GM19328 (cell line): Measurements from ENCODE around the gene KCNK3.
"Not testable (repeated sequence)": the region's sequence is repeated elsewhere in the genome, so short reads cannot be mapped to it uniquely, and the experiment has no call there.

Source experiments
- ATAC-seq: cut with Tn5 transposase; IDR thresholded peaks from one replicate; pipeline ENCODE4 v1.9.1; 2021; ENCODE audit warnings: mild to moderate bottlenecking, moderate library complexity; ENCODE audit not compliant: unreplicated experiment

KCNK3 gene

DNA sequence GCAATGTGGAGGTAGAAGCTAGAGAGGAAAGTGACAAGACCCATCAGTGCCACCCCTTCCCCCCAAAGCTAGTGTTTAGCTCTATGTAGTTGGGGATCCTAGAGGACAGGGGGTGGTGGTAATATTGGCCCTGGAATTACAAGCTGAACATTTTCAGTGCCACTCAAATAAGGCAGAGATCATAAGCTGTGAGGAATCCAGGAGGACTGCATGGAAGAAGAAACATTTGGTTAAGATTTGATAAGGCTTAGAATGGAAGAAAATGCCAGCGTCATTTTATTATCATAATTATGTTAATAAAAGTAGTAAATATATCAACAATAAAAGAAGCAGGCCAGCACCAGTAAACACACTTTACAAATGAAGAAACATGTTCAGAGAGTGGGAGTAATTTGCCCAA lies 33.7 kb downstream of the KCNK3 start:
- no peak for ATAC-seq

DNA sequence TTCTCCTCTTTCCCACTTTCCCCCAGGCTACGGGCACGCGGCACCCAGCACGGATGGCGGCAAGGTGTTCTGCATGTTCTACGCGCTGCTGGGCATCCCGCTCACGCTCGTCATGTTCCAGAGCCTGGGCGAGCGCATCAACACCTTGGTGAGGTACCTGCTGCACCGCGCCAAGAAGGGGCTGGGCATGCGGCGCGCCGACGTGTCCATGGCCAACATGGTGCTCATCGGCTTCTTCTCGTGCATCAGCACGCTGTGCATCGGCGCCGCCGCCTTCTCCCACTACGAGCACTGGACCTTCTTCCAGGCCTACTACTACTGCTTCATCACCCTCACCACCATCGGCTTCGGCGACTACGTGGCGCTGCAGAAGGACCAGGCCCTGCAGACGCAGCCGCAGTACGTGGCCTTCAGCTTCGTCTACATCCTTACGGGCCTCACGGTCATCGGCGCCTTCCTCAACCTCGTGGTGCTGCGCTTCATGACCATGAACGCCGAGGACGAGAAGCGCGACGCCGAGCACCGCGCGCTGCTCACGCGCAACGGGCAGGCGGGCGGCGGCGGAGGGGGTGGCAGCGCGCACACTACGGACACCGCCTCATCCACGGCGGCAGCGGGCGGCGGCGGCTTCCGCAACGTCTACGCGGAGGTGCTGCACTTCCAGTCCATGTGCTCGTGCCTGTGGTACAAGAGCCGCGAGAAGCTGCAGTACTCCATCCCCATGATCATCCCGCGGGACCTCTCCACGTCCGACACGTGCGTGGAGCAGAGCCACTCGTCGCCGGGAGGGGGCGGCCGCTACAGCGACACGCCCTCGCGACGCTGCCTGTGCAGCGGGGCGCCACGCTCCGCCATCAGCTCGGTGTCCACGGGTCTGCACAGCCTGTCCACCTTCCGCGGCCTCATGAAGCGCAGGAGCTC lies 35.4 kb downstream of the KCNK3 start:
- no peak for ATAC-seq

DNA sequence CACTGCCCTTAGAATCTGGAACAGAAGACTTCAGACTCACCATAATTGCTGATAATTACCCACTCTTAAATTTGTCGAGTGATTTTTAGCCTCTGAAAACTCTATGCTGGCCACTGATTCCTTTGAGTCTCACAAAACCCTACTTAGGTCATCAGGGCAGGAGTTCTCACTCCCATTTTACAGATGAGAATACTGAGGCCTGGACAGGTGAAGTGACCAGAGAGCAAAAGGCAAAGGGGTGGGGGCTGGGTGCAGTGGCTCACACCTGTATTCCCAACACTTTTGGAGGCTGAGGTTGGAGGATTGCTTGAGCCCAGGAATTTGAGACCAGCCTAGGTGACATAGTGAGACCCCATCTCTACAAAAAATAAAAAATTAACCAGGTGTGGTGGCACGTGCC lies 36.8 kb downstream of the KCNK3 start:
- ATAC-seq: no peak

DNA sequence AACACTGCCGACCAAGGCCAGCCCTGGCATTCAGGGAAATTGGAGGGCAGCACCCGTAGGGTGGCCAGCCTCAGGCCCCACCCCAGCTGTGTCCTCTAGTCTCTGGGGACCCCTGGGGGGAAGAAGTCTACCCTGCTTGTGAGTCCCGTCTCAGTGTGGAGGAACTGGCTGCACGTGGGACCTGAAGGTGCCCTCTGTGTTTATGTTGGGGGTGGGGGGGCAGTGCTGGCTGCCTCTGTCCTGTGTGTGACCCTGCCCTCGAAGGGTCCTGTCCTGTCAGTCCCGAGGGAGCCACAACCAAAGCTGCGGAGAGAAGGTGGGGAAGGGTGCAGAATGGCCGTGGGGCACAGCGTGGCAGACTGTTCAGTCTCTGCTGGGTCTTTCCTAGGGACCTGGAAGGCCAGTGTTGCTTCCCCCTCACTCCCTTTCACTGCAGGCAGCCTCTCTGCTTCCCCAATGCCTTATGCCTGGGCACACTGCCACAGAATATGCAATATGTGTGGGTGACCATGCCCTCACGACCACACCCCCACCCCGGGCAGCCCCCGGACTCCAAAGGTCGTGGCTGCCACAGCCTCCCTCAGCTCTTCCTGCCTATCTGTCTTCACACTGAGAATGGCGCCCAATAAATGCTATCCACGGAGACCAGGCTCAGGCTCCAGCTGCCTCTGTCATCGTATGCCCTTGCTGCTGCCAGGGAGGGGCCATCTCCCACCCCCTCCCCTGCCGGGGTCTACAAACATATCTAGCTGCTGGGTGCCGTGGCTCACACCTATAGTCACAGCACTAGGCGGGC lies 38.2 kb downstream of the KCNK3 start:
- no peak for ATAC-seq

DNA sequence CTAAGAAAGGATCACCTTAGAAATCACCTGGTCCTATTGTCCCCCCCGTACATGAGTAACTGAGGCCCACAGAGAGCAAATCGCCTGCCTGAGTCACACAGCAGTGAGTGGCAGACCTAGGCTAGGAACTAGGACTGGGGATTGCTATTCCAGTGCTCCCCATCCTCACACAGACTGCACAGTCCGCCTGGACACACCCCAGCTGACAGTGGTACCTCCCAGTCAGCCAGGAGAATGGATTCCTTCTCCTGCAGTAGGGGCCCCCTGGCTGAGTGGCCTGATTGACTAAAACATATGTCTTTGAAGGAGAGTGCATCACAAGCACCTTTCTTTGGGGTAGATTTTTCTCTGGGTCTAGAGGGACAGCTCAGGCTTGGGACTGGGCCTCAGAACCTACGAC lies 39.2 kb downstream of the KCNK3 start:
- no peak for ATAC-seq

DNA sequence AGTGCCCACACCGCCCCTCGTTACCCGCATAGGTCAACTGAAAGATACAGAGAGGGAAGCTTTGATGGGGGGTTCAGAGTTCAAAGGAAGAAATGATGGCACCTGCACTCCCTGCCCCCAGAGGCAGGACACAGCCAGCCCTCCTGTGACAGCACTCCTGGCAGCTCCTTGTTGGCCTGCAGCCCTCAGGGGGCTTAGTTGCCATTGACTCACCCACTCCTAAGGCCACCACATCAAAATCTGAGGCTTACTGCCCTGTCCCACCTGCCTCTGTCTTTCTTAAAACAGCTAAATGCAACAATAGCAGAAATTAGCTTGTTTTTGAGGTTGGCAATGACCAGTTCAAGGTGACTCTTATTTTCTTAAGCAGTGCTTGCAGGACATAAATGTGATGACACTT lies 39.9 kb downstream of the KCNK3 start:
- ATAC-seq: no peak

DNA sequence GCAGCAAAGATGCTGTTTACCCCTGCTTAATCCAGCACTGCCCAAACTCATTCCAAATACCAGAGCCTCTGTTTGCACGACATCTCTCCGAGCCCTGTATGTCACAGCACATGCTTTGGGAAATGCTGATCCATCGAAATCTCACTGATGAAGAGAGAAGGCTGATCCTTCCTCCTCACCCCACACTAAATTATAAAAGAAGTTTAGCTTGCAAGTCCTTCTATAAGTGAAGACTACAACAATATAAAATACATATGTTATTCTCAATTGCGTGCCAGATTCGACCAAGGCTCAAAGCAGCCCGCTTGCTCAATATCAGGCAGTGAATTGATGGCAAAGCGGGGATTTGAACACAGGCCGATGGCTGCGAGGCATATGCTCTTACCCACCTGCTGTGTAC lies 40.9 kb downstream of the KCNK3 start:
- ATAC-seq: no peak

DNA sequence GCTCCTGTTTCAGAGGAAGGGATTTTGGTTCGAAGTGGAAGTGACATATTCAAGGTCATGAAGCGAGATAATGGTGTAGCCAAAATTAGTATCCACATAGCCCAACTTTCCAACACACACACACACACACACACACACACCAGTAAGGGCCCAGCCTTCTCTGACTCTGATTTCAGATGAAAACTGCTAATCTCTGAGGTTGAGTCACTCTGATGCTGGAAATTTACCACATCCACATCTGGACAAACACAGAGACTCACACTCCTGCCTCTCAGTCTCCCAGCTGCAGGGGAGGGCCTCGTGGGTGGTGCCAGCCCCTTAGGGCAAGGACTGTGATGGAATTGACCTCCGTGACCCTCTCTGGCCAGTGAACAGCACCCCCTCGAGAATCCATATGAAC lies 42.6 kb downstream of the KCNK3 start:
- no peak for ATAC-seq

DNA sequence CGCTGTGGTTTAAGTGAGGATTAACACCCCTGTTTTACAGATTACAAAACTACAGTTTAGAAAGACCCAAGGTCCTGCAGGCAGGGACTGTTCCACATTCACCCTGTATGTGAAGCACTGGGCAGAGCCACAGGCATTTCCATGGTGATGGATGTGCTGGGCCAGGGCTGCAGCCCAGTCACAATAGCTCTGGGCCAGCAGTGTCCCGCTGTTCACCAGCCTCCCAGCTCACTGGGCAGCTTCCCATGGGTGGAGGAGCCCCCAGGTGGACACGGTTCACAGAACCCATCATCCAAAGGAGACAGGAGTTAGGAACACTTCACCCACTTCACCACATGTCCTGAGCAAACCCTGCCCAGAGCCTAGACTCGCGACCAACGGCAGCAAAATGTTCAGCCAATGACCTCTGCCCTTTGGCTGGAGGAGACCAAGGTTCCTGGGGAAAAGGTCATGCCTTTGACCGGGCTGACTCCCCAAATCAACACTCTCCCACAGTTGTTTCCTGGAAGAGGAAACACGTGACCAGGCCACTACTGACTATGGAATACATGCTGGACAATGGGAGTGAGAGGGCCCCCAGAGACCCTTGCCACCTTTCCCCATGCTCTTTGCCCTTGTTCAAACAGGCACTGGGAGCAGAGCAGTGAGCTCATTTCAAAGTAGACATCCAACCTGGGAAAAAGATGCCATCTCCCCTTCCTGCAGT lies 43.5 kb downstream of the KCNK3 start:
- ATAC-seq: no peak

DNA sequence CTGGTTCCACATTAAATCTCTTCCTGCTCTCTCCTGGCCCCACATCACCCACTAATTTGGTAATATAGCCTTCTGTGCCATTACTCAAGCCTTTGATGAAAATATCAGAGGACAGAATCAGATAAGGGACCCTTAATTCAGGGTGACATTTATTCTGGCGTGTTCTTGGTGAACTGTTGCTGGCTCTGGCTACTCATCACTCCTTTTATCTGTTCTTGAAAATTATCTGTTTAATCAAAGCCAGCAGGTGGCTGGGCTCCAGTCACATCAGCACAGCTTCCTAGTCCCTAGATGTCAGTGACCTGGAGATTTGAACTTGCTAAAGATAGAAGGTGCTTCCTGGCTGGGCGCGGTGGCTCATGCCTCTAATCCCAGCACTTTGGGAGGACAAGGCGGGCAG lies 44.7 kb downstream of the KCNK3 start:
- ATAC-seq: no peak

DNA sequence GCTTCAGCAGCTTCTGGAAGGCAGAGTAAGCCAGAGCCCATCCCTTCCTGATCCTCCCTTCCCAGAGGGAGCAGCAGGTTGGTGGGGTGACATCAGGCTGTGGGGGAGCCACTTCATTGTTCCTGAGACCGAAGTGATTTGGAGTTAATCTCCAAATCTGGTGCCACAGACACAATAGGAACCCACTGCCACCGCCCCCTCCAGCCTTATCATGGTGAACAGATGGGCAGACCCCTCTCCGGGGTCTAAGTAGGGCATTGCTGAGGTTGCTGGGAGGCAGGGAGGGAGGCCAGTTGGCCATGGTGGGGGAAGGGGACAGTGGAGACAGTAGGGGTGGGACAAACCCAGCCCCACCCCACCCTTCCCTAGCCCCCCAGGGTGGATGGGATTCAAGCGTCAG lies 46.0 kb downstream of the KCNK3 start:
- ATAC-seq: no peak

DNA sequence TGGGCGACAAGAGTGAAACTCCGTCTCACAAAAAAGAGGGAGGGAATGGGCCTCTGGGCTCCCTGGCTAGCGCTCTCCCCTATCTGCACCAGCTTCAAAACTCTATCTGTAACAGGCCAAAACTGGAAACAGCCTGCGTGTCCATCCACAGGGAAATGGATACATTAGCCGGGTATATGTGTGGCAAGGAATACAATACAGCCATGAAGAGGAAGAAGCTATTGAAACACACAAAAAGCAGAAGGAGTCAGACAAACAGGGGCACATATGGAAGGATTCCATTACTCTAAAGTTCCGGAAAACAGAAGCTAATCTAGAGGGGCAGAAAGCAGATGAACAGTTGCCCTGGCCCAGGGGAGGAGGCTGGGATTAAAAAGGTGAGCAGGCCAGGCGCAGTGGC lies 47.0 kb downstream of the KCNK3 start:
- ATAC-seq: no peak

DNA sequence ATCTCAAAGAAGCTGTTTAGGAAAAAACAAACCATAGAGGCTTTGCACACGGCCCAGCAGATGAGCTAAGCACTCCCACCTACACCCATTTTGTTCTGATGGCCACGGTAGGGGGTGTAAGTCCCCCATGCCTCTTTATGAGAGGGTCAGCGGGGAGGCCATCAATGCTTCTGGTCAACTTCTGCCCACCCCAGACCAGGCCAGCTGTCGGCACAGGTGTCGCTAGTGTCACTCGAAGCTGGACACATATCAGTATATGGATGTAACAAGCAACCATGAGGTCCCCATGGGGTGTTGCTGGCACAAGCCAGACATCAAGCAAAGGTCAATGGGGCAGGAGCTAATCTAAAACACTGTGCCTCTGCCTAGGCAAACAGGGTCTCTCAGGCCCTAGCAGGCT lies 47.8 kb downstream of the KCNK3 start:
- no peak for ATAC-seq

DNA sequence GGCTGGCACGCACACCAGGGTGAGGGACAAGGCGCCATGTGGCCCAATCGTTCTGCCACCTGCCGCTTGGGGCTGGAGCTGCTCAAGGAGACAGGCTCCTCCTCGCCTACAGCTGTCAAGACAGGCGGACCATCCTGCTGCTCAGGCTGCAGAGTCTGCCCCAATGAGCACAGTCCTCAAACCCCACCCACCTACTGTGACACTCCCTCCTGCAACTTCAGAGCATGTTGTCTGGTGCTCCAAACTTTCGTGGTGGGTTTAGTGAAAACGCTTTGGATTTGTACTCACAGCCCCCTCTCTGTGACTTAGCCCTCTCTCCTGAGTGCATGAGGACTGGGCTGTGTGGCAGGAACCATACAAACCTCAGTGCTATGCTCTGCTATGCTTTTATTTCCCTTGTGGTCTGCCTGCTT lies 48.4 kb downstream of the KCNK3 start:
- ATAC-seq: no peak

DNA sequence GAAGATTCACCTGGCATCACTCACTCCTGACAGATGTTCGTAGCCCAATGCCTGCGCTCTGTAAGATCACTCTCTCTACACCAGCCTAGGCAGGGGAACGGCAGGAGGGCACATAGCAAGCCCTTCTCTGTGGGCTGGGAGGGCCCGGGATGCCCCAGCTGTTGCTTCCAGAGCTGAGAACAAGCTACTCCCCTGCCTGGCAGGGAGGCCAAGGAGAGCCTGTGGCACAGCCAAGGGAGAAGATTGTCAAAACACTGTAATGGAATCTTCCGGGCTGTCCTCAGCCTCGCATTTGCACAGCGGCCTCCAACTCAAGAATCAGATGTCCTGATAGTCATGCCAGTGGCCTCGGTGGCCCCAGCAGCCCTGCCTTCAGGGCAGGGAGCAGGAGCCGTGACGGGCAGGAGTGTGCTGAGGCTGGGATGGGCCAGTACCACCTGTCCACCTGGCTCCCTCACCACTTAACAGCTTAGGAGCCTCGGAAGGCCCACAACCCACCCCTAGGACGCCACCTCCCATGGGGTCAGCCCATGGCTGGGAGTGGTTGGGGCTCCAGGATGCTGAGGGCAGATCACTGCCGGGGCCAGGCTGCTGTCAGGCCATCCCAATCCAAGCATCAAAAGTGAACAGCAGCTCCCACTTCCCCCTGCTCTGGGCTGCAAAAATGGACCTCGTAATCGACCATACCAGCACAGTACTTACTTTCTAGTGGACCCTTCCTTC lies 49.7 kb downstream of the KCNK3 start:
- no peak for ATAC-seq

DNA sequence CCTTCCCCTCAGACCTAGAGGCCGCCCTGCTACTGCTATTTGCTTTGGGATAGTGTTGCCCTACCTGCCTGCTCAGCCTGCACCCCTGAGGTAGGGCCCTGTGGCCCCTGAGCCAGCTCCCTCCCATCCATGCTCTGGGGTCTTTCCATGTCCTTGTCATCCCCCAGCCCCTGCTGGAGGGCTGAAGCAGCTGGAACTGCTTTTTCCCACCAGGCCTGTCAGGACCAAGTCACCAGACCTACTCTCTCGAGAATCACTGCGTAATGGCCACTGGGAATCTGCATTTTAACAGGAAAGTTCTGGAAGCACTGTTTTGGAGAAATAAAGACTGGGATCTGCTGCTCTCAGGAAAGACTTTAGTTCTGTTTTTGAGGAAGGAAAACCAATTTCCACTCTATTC lies 51.3 kb downstream of the KCNK3 start:
- no peak for ATAC-seq

DNA sequence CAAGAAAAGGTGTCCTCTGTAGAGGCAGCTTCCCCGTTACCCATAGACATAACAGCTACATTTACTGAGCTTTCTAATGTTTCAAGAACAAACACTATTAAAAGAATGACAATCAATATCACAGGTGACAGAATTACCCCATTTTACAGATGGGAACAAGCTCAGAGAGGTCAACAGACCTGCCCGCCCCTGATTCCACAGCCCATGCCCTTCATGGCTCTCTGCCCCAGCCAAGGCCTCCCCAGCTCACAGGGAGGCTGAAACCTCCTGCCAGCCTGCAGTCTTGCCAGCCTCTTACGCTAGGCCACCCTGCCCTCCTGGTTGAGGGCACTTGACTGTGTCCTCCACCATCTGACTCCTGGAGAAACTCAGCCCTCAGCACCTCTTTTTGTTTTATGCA lies 52.4 kb downstream of the KCNK3 start:
- no peak for ATAC-seq

DNA sequence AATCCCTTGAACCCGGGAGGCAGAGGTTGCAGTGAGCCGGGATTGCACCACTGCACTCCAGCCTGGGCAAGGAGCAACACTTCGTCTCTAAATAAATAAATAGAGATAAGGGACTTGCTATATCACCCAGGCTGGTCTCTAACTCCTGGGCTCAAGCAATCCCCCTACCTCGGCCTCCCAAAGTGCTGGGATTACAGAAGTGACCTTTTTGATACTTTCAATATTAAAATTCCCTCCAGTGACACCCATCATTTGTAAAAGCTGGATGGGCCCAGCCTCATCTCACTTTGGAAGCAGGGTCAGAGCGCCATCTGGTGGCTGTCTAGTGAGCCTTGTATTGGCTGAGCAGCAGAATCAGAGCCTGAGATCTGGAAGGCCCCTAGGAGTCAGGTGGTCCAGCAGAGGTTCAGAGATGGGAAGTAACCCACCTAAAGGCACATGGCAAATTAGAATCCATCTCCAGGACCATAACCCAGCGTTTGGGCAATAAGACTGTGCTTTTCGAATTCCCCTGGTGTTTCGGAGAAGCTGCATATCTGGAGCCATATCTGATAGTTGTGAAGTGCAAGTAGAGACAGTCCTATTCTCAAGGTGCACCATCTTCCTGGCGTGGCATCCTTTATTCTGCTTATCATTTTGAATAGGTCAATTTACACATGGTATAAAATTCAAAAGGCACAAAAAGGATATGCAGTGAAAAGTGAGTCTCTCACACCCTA lies 53.2 kb downstream of the KCNK3 start:
- no peak for ATAC-seq

DNA sequence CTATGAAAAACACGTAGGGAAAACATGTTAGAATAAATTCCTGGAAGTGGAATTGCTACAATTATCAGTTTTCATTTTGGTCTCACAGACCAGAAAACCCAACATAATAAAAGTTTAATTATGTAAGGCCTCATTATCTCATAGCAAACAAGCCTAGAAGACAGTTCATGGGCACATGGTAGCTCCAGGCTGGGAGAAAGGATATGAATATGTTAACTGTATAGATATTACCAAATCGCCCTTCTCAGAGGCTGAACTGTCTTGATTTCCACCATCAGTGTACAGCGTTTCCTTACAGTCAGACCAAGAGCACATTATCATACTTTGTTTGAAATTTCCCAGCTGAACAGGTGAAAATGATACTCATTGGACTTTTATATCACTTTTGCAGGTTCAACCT lies 54.4 kb downstream of the KCNK3 start:
- ATAC-seq: no peak

DNA sequence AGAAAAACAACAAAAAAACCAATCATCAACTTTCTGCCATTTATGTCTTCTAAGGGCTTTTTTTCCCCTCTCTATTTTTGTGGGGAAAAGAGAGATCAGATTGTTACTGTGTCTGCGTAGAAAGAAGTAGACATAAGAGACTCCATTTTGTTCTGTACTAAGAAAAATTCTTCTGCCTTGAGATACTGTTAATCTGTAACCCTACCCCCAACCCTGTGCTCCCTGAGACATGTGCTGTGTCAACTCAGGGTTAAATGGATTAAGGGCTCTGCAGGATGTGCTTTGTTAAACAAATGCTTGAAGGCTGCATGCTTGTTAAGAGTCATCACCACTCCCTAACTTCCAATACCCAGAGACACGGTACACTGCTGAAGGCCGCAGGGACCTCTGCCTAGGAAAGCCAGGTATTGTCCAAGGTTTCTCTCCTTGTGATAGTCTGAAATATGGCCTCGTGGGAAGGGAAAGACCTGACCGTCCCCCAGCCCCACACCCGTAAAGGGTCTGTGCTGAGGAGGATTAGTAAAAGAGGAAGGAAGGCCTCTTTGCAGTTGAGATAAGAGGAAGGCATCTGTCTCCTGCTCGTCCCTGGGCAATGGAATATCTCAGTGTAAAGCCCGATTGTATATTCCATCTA lies 57.4 kb downstream of the KCNK3 start:
- not testable (repeated sequence) for ATAC-seq
